OCI-LY7 (cell line): ENCODE data around the gene SH3TC1. TPM values are rescaled to one million over a fixed set of nuclear protein-coding genes. Genes with fewer than 3 reads are reported as not detected.

Experiments used
- BruUV-seq: library from RNA; stranded (reverse); fragments of 400-500 nt; replicated peaks from 2 replicates; lab custom pipeline; 2021; lab: Mats Ljungman, UMichigan
- CTCF ChIA-PET: fragments of 300-600 bp; sonication (Branson Sonifier 250); formaldehyde crosslinking; loops from one replicate; lab custom pipeline; 2022; ENCODE audit warnings: antibody characterized with exemption; ENCODE audit not compliant: unreplicated experiment; lab: Charles Lee
- POLR2A ChIA-PET: fragments of 300-600 bp; sonication (Branson Sonifier 250); formaldehyde crosslinking; loops from one replicate; lab custom pipeline; 2022; ENCODE audit warnings: antibody characterized with exemption; lab: Charles Lee
- DNase-seq: peaks from one replicate; pipeline ENCODE4 v3.0.0-alpha.2; 2015; ENCODE audit warnings: low spot score
- H2AFZ ChIP-seq: fragments of 200-600 bp; sonication (generic), shearing (Covaris generic); 2 replicates; pipeline ENCODE4 v1.6.1; 2014; ENCODE audit warnings: mild to moderate bottlenecking, antibody characterized with exemption, low read length, moderate library complexity
- H3K27ac ChIP-seq: fragments of 200-600 bp; sonication (generic); 2 replicates; pipeline ENCODE4 v1.5.1; 2014; ENCODE audit warnings: mixed run types, low read depth, mild to moderate bottlenecking, moderate library complexity, low read length, inconsistent platforms; ENCODE audit not compliant: poor library complexity, severe bottlenecking
- H3K36me3 ChIP-seq: fragments of 200-600 bp; sonication (generic); 2 replicates; pipeline ENCODE4 v1.6.1; 2014; ENCODE audit warnings: mild to moderate bottlenecking, antibody characterized with exemption, low read length, moderate library complexity, mixed read lengths; ENCODE audit not compliant: insufficient read depth
- H3K4me1 ChIP-seq: fragments of 200-600 bp; sonication (generic); 2 replicates; pipeline ENCODE4 v1.5.1; 2014; ENCODE audit warnings: mild to moderate bottlenecking, low read length; ENCODE audit not compliant: insufficient read depth, poor library complexity, severe bottlenecking
- H3K4me2 ChIP-seq: fragments of 200-600 bp; sonication (generic); 2 replicates; pipeline ENCODE4 v1.6.1; 2014; ENCODE audit warnings: mild to moderate bottlenecking, low read length
- H3K4me3 ChIP-seq: fragments of 200-600 bp; sonication (generic); 2 replicates; pipeline ENCODE4 v1.5.1; 2014; ENCODE audit warnings: mild to moderate bottlenecking, low read depth, low read length; ENCODE audit not compliant: poor library complexity, severe bottlenecking
- H3K79me2 ChIP-seq: fragments of 200-600 bp; sonication (generic); 2 replicates; pipeline ENCODE4 v1.6.1; 2016; ENCODE audit warnings: low read depth, mild to moderate bottlenecking, low read length, moderate library complexity, mixed read lengths; ENCODE audit not compliant: insufficient read depth
- H3K9me2 ChIP-seq: fragments of 200-600 bp; sonication (generic); 2 replicates; pipeline ENCODE4 v1.6.1; 2016; ENCODE audit warnings: mild to moderate bottlenecking, low read length, mixed read lengths; ENCODE audit not compliant: insufficient read depth
- H3K9me3 ChIP-seq: fragments of 200-600 bp; sonication (generic); 2 replicates; pipeline ENCODE4 v1.6.1; 2014; ENCODE audit warnings: mild to moderate bottlenecking, mixed run types, low read length, mixed read lengths
- H4K20me1 ChIP-seq: fragments of 200-600 bp; sonication (generic); 2 replicates; pipeline ENCODE4 v1.6.1; 2014; ENCODE audit warnings: mild to moderate bottlenecking, antibody characterized with exemption, low read length, moderate library complexity, mixed read lengths; ENCODE audit not compliant: insufficient read depth
- CTCF ChIP-seq: fragments of 200-600 bp; sonication (generic); conservative IDR thresholded peaks from 2 replicates; pipeline ENCODE4 v1.5.1; 2014; ENCODE audit warnings: mild to moderate bottlenecking, antibody characterized with exemption, low read length, moderate library complexity, mixed read lengths
- EZH2phosphoT487 ChIP-seq: fragments of 200-600 bp; sonication (generic); IDR thresholded peaks from 2 replicates; pipeline ENCODE4 v1.6.1; 2018; ENCODE audit warnings: low read depth, borderline replicate concordance, mild to moderate bottlenecking, mixed run types, antibody characterized with exemption, low read length, moderate library complexity, mixed read lengths
- intact Hi-C: fragments of 100-400 bp; cut with micrococcal nuclease; formaldehyde crosslinking; loops from one replicate; pipeline ENCODE4 v1.10.0; 2022; ENCODE audit not compliant: unreplicated experiment
- total RNA-seq, 2 experiments: library from RNA; depleted of rRNA in 1 of 2; stranded (reverse); fragments of >200 nt in 1 of 2; shearing (Covaris generic) in 1 of 2; gene quantifications; 2 replicates each; pipeline ENCODE4 v1.2.3, GENCODE V29; 2014 to 2022

The SH3TC1 gene
- total RNA-seq, 2 experiments from 2014 or later, result 17.5 to 42.4 TPM

GRCh38 chr4:8230033-8230432 lies 30.9 kb downstream of the SH3TC1 start:
- intact Hi-C loops, result no loop called here
- H3K27ac ChIP-seq, result no peak overlapping the region
- ChIA-PET POLR2A (no interaction called here), CTCF (no interaction called here)
- no peak overlapping the region; the same call in 1 of the 2 replicates for H3K4me2 ChIP-seq
- H3K4me1 ChIP-seq, result peaks cover 19% of the 10 kb centered on the region
- BruUV-seq, result no TSS peak
- no peak overlapping the region for H2AFZ ChIP-seq
- no peaks in the 10 kb centered on the region for H3K9me2 ChIP-seq
- no peak for DNase-seq
- no peak overlapping the region for H3K4me3 ChIP-seq
- TF ChIP-seq EZH2phosphoT487, result no peak
- H3K79me2 ChIP-seq, result no peaks in the 10 kb centered on the region
- no peaks in the 10 kb centered on the region for H3K9me3 ChIP-seq
- H3K36me3 ChIP-seq, result no peaks in the 10 kb centered on the region
- H4K20me1 ChIP-seq, result no peaks in the 10 kb centered on the region

GRCh38 chr4:8230891-8231290 lies 31.8 kb downstream of the SH3TC1 start:
- peaks cover 19% of the 10 kb centered on the region for H3K4me1 ChIP-seq
- no peak overlapping the region for H3K4me3 ChIP-seq
- no peak for TF ChIP-seq EZH2phosphoT487
- no peak overlapping the region; the same call in 1 of the 2 replicates for H3K4me2 ChIP-seq
- no peak overlapping the region for H2AFZ ChIP-seq
- H4K20me1 ChIP-seq, result no peaks in the 10 kb centered on the region
- no peaks in the 10 kb centered on the region for H3K9me3 ChIP-seq
- intact Hi-C loops, result no loop called here
- BruUV-seq, result no TSS peak
- DNase-seq, result no peak
- ChIA-PET CTCF (no interaction called here), POLR2A (no interaction called here)
- H3K27ac ChIP-seq, result no peak overlapping the region
- H3K9me2 ChIP-seq, result no peaks in the 10 kb centered on the region
- H3K79me2 ChIP-seq, result no peaks in the 10 kb centered on the region
- no peaks in the 10 kb centered on the region for H3K36me3 ChIP-seq

GRCh38 chr4:8231551-8232049 lies 32.5 kb downstream of the SH3TC1 start:
- no peak overlapping the region for H3K4me3 ChIP-seq
- H2AFZ ChIP-seq, result no peak overlapping the region
- ChIA-PET POLR2A (no interaction called here), CTCF (no interaction called here)
- TF ChIP-seq EZH2phosphoT487, result no peak
- no peak for TF ChIP-seq CTCF
- no peaks in the 10 kb centered on the region for H3K79me2 ChIP-seq
- H3K4me2 ChIP-seq, result no peak overlapping the region
- H3K36me3 ChIP-seq, result no peaks in the 10 kb centered on the region
- no peaks in the 10 kb centered on the region for H4K20me1 ChIP-seq
- BruUV-seq, result no TSS peak
- no peak for DNase-seq
- no peaks in the 10 kb centered on the region for H3K9me3 ChIP-seq
- H3K4me1 ChIP-seq, result peaks cover 19% of the 10 kb centered on the region
- H3K27ac ChIP-seq, result no peak overlapping the region
- no peaks in the 10 kb centered on the region for H3K9me2 ChIP-seq
- intact Hi-C loops, result no loop called here

- no peaks in the 10 kb centered on the region for H4K20me1 ChIP-seq
- no peaks in the 10 kb centered on the region for H3K9me2 ChIP-seq
- ChIA-PET CTCF (no interaction called here), POLR2A (no interaction called here)
- no peaks in the 10 kb centered on the region for H3K79me2 ChIP-seq
- TF ChIP-seq CTCF (no peak), EZH2phosphoT487 (no peak)
- H3K9me3 ChIP-seq, result no peaks in the 10 kb centered on the region
- H3K4me3 ChIP-seq, result no peak overlapping the region
- no peak overlapping the region for H3K27ac ChIP-seq
- intact Hi-C loops, result no loop called here
- peaks cover 20% of the 10 kb centered on the region for H3K4me1 ChIP-seq
- BruUV-seq, result no TSS peak
- H3K4me2 ChIP-seq, result no peak overlapping the region
- H2AFZ ChIP-seq, result no peak overlapping the region
- DNase-seq, result no peak
- H3K36me3 ChIP-seq, result no peaks in the 10 kb centered on the region
Measured at GRCh38 chr4:8232748-8233147, 33.7 kb downstream of the SH3TC1 start.
